Measurements from ENCODE around the gene B4GALT7.

B4GALT7 gene

GRCh38 chr5:177599731-177600507, at the start of gene B4GALT7:
Gene B4GALT7, plus strand, starts transcription at chr5:177600132. Its CDS starts 79 bp downstream, at chr5:177600211.
- Histone ChIP-seq H2AFZ (ENCODE audit: low read depth, low read length, severe bottlenecking) (peak within 1 kb of the TSS; percentile 99), H3K4me3 (ENCODE audit: insufficient read depth, low read length, poor library complexity, severe bottlenecking) (peak within 1 kb of the TSS; percentile 90), H3K27ac (ENCODE audit: low read depth, low read length) (peak within 1 kb of the TSS; percentile 51)

GRCh38 chr5:177552839-177553455, 47.0 kb upstream of the B4GALT7 start:
- TF ChIP-seq CTCF (IDR thresholded peaks at IDR 0.05; ENCODE audit: insufficient read depth, low read length, poor library complexity, severe bottlenecking) (no peak), EZH2phosphoT487 (conservative IDR thresholded peaks at IDR 0.05; ENCODE audit: low read length) (no peak)
- Histone ChIP-seq H3K79me2 (ENCODE audit: insufficient read depth, low read length) (peaks cover 48% of the 10 kb centered on the region), H3K9ac (ENCODE audit: low read length) (peak overlapping the region; percentile 85), H3F3A (ENCODE audit: insufficient read depth) (no peaks in the 10 kb centered on the region), H3K9me3 (ENCODE audit: insufficient read depth, low read length) (no peaks in the 10 kb centered on the region), H3K9me2 (replicated peaks; ENCODE audit: insufficient read depth, low read length) (no peaks in the 10 kb centered on the region), H4K20me1 (ENCODE audit: low read depth, low read length) (no peaks in the 10 kb centered on the region), H3K27ac (ENCODE audit: low read depth, low read length) (no peak overlapping the region), H3K4me3 (ENCODE audit: insufficient read depth, low read length, poor library complexity, severe bottlenecking) (peak overlapping the region; percentile 87), H3K36me3 (ENCODE audit: low read length) (0 out of 2 replicates have a peak, but pooled peaks cover 5% of the 10 kb centered on the region), H3K4me2 (ENCODE audit: low read depth, low read length, poor library complexity, severe bottlenecking) (peak overlapping the region; percentile 87), H2AFZ (ENCODE audit: low read depth, low read length, severe bottlenecking) (no peak overlapping the region), H3K27me3 (ENCODE audit: low read length) (no peaks in the 10 kb centered on the region)

More at GRCh38 chr5:177599731-177600507, at the start of gene B4GALT7:
- Histone ChIP-seq H3K27me3 (ENCODE audit: low read length) (no peaks in the 10 kb centered on the region), H3K9me2 (replicated peaks; ENCODE audit: insufficient read depth, low read length) (no peaks in the 10 kb centered on the region), H3K4me2 (ENCODE audit: low read depth, low read length, poor library complexity, severe bottlenecking) (peak within 1 kb of the TSS; percentile 95), H3K9me3 (ENCODE audit: insufficient read depth, low read length) (no peaks in the 10 kb centered on the region), H3F3A (ENCODE audit: insufficient read depth) (peaks cover 12% of the 10 kb centered on the region), H4K20me1 (ENCODE audit: low read depth, low read length) (no peaks in the 10 kb centered on the region), H3K79me2 (ENCODE audit: insufficient read depth, low read length) (0 out of 2 replicates have a peak, but pooled peaks cover 5% of the 10 kb centered on the region), H3K36me3 (ENCODE audit: low read length) (peaks cover 4% of the 10 kb centered on the region), H3K9ac (ENCODE audit: low read length) (peak within 1 kb of the TSS; percentile 75)
- TF ChIP-seq EZH2phosphoT487 (conservative IDR thresholded peaks at IDR 0.05; ENCODE audit: low read length) (no peak), CTCF (IDR thresholded peaks at IDR 0.05; ENCODE audit: insufficient read depth, low read length, poor library complexity, severe bottlenecking) (no peak)

DNA sequence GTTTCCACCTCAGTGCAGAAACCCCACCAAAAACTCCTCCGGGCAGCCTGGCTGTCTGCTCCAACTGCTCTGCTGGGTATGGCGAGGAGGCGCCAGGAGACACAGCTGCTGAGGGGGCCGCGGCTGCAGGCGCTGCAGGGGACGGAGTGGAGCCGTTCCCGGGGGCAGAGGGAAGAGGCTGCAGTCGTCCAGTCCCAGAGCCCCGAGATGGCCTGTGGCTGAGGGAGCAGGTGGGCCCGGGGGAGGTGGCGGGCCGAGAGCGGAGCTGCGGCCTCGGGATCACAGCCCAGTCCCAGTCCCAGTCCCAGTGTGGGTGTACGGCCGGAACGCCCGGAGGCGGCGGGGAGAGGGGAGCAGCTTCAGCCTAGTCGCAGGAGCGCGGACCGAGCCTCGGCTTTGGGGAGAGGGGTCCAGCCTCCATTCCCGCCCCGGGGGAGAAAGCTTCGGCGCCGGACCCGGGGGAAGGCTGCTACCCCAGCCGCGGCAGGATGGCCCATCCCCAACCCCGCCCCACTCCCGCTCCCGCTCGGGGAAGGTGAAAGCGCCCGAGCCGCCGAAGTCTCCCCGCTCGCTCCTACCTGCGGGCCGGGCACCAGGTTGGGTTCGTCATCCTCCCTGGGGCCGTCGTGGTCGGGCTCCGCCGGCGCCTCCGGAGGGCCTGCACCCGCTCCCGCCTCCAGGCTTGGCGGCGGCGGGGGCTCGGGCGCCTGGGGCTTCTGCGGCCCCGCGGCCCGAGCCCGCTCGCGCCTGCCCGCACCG, 46.1 kb upstream of the B4GALT7 start:
- H3K27ac ChIP-seq (ENCODE audit: low read depth, low read length), result peak overlapping the region; percentile 45
- no peaks in the 10 kb centered on the region for H3K9me3 ChIP-seq (ENCODE audit: insufficient read depth, low read length)
- no peaks in the 10 kb centered on the region for H3K9me2 ChIP-seq (replicated peaks; ENCODE audit: insufficient read depth, low read length)
- H3K4me3 ChIP-seq (ENCODE audit: insufficient read depth, low read length, poor library complexity, severe bottlenecking), result peak overlapping the region; percentile 87
- TF ChIP-seq EZH2phosphoT487 (conservative IDR thresholded peaks at IDR 0.05; ENCODE audit: low read length) (no peak), CTCF (IDR thresholded peaks at IDR 0.05; ENCODE audit: insufficient read depth, low read length, poor library complexity, severe bottlenecking) (no peak)
- peak overlapping the region; percentile 85 for H3K9ac ChIP-seq (ENCODE audit: low read length)
- H4K20me1 ChIP-seq (ENCODE audit: low read depth, low read length), result no peaks in the 10 kb centered on the region
- H3K4me2 ChIP-seq (ENCODE audit: low read depth, low read length, poor library complexity, severe bottlenecking), result peak overlapping the region; percentile 87
- no peaks in the 10 kb centered on the region for H3F3A ChIP-seq (ENCODE audit: insufficient read depth)
- H3K27me3 ChIP-seq (ENCODE audit: low read length), result no peaks in the 10 kb centered on the region
- peak overlapping the region; percentile 8 for H2AFZ ChIP-seq (ENCODE audit: low read depth, low read length, severe bottlenecking)
- 0 out of 2 replicates have a peak, but pooled peaks cover 5% of the 10 kb centered on the region for H3K36me3 ChIP-seq (ENCODE audit: low read length)
- H3K79me2 ChIP-seq (ENCODE audit: insufficient read depth, low read length), result peaks cover 48% of the 10 kb centered on the region
